Measurements from ENCODE around the gene ST3GAL3.
A peak's percentile ranks its signal among the peaks of the same experiment; 100 is the strongest.

Gene ST3GAL3

DNA sequence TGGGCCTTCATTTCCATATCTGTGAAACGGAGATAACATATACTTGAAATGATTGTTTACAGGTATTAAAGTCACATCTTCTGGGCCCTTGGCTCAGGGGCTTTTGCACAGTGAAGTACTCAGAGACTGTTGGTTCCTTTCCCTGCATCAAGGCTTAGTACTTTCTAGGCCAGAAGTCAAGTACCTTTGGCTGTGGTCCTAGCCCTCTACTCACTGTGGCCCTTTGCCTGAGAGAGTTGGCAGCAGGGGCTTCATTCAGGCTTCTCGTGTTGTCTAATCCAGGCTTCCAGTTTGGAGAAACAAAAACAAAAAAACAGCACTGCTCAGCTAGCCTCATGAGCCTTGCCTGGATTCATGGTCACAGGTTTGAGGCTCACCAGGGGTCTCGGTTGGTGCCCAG is 254.4 kb downstream of the ST3GAL3 start:
- TF ChIP-seq, protein P1, sequence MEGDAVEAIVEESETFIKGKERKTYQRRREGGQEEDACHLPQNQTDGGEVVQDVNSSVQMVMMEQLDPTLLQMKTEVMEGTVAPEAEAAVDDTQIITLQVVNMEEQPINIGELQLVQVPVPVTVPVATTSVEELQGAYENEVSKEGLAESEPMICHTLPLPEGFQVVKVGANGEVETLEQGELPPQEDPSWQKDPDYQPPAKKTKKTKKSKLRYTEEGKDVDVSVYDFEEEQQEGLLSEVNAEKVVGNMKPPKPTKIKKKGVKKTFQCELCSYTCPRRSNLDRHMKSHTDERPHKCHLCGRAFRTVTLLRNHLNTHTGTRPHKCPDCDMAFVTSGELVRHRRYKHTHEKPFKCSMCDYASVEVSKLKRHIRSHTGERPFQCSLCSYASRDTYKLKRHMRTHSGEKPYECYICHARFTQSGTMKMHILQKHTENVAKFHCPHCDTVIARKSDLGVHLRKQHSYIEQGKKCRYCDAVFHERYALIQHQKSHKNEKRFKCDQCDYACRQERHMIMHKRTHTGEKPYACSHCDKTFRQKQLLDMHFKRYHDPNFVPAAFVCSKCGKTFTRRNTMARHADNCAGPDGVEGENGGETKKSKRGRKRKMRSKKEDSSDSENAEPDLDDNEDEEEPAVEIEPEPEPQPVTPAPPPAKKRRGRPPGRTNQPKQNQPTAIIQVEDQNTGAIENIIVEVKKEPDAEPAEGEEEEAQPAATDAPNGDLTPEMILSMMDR (IDR thresholded peaks at IDR 0.05) = no peak
- DNase-seq = no peak
- H3K27ac Mint-ChIP-seq = no peak overlapping the region
- no peak overlapping the region for H3K4me3 Mint-ChIP-seq
- H3K9me3 Mint-ChIP-seq = no peaks in the 10 kb centered on the region
- peaks cover 17% of the 10 kb centered on the region for H3K36me3 Mint-ChIP-seq (ENCODE audit: low read depth)
- H3K27me3 Mint-ChIP-seq (ENCODE audit: low read depth, poor library complexity) = no peaks in the 10 kb centered on the region
- no peaks in the 10 kb centered on the region for H3K4me1 Mint-ChIP-seq

DNA sequence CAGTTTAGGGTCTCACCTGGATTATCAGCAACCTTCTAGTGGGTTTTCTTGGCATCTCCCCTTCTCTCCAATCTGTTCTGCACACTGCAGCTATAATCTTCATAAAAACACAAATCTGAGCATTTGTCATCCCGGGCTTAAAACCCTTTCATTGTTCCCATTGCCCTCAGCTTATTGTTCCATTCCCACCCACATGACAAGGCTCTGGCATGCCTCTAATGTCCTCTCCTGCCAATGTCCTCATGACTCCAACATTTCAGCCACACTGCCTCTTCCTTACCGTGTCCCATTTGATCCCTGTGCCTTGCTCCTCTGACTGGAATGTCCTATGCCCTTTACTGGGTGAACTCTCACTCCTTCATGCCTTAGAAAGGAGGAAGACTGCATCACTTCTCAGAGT is 255.0 kb downstream of the ST3GAL3 start:
- H3K27me3 Mint-ChIP-seq (ENCODE audit: low read depth, poor library complexity) = no peaks in the 10 kb centered on the region
- TF ChIP-seq, protein P1 (IDR thresholded peaks at IDR 0.05) = no peak
- H3K36me3 Mint-ChIP-seq (ENCODE audit: low read depth) = peaks cover 16% of the 10 kb centered on the region
- H3K4me1 Mint-ChIP-seq = no peaks in the 10 kb centered on the region
- H3K27ac Mint-ChIP-seq = peak overlapping the region; percentile 7
- DNase-seq = no peak
- no peak overlapping the region for H3K4me3 Mint-ChIP-seq
- H3K9me3 Mint-ChIP-seq = no peaks in the 10 kb centered on the region

DNA sequence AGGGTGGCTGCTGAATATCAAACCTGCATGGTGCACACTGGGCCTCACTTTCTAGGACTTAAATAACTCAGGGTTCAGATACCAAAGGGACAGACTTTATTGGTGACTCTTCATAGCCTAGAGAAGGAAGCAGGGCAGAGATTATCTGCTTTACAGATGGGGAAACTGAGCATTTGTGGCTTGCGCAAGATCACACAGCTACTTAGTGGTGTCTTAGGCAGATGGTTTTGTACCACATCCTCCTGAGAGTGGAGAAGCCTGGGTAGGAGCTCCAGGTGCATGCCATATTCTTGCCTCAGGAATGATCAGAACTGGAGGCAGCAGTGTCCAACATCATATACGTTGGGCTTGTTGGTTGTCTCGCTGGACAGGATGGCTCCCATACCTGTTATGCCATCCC is 255.7 kb downstream of the ST3GAL3 start:
- TF ChIP-seq, protein P1 (IDR thresholded peaks at IDR 0.05) = no peak
- no peak for DNase-seq
- Mint-ChIP-seq H3K27me3 (ENCODE audit: low read depth, poor library complexity) (no peaks in the 10 kb centered on the region), H3K4me1 (no peaks in the 10 kb centered on the region), H3K36me3 (ENCODE audit: low read depth) (peaks cover 18% of the 10 kb centered on the region), H3K9me3 (peaks cover 2% of the 10 kb centered on the region), H3K4me3 (no peak overlapping the region), H3K27ac (no peak overlapping the region)

DNA sequence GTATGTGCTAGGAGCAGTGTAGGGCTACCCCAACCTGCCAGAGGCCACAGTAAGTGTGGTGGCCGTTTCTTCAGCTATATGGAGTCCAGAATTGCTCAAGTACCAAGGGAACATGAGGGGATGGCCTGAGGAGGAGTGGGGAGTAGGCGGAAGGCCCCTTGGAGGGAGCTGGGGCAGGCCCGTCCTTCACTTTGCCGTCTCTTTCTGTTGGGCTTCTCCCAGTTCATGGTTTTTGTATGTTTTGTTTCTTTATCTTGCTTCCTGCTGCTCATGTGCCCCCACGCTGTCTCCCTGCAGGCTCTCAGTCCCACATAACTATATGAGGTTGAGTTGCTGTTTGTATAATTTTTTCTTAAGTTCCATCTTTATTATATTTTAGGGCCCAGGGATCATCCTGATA is 256.6 kb downstream of the ST3GAL3 start:
- H3K4me1 Mint-ChIP-seq = no peaks in the 10 kb centered on the region

DNA sequence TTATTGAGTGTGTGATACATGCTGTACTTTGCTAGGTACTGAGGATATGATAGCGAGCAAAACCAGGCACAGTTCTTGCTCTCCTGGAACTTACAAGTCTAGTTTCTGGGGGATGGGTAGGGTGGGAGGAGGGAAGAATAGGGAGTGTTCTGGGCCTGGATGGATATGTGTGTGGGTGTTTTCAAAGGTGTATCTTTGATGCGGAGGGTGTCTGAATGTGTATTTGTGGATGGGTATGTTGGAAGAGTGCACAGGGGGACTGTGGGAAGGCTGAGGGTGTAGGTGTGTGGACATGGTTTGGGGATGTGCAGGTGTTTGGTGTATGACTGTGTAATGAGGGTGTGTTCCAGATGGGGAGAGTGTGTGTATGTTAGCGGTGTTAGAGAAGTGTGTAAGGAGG is 258.0 kb downstream of the ST3GAL3 start:
- Mint-ChIP-seq H3K27ac (no peak overlapping the region), H3K4me1 (peaks cover 10% of the 10 kb centered on the region), H3K27me3 (ENCODE audit: low read depth, poor library complexity) (no peaks in the 10 kb centered on the region), H3K4me3 (no peak overlapping the region), H3K36me3 (ENCODE audit: low read depth) (peaks cover 21% of the 10 kb centered on the region), H3K9me3 (peaks cover 10% of the 10 kb centered on the region)
- DNase-seq = no peak
- TF ChIP-seq, protein P1 (IDR thresholded peaks at IDR 0.05) = no peak

More for the DNA sequence above, 256.6 kb downstream of the ST3GAL3 start:
- H3K4me3 Mint-ChIP-seq = no peak overlapping the region
- H3K9me3 Mint-ChIP-seq = peaks cover 10% of the 10 kb centered on the region
- DNase-seq = no peak
- TF ChIP-seq, protein P1 (IDR thresholded peaks at IDR 0.05) = no peak
- no peaks in the 10 kb centered on the region for H3K27me3 Mint-ChIP-seq (ENCODE audit: low read depth, poor library complexity)
- H3K36me3 Mint-ChIP-seq (ENCODE audit: low read depth) = peaks cover 21% of the 10 kb centered on the region
- no peak overlapping the region for H3K27ac Mint-ChIP-seq

DNA sequence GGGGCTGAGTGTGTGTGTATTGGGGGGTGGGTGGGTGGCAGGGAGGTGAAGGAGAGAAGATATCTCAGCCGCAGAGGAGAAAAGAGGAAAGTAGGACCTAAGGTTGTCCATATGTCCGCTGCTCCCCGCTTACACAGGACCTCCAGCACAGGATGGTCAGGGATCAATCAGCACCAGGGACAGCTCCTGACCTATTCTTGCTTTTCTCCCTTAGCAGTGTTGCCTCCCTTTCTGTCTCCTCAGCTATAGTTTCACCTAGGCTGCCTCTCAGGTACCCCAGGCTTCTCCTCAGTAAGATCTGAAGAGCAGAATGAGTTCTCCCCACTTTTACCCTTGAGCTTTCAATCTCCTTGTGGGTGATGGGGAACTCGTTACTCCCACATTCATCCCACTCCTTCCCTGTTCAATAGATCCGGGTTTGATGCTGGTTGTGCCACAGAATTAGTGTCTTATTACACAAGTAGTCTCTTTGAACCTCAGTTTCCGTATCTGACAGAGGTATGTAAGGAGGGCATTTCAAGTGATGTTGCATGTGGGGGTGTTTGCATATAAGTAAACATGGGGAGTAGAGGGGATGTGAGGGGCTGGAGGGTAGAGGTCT is 261.1 kb downstream of the ST3GAL3 start:
- H3K9me3 Mint-ChIP-seq = peaks cover 10% of the 10 kb centered on the region
- peaks cover 20% of the 10 kb centered on the region for H3K4me1 Mint-ChIP-seq
- H3K27me3 Mint-ChIP-seq (ENCODE audit: low read depth, poor library complexity) = peaks cover under 1% of the 10 kb centered on the region
- TF ChIP-seq, protein P1 (IDR thresholded peaks at IDR 0.05) = no peak
- H3K4me3 Mint-ChIP-seq = no peak overlapping the region
- H3K27ac Mint-ChIP-seq = no peak overlapping the region
- peaks cover 24% of the 10 kb centered on the region for H3K36me3 Mint-ChIP-seq (ENCODE audit: low read depth)
- peak; percentile 80 for DNase-seq
